Measurements from ENCODE around the gene ZNF638. TPM values are rescaled to one million over a fixed set of nuclear protein-coding genes. Genes with fewer than 3 reads are reported as not detected.

ZNF638 gene
- total RNA-seq, 1 experiment from 2014 or later: 108 TPM

DNA sequence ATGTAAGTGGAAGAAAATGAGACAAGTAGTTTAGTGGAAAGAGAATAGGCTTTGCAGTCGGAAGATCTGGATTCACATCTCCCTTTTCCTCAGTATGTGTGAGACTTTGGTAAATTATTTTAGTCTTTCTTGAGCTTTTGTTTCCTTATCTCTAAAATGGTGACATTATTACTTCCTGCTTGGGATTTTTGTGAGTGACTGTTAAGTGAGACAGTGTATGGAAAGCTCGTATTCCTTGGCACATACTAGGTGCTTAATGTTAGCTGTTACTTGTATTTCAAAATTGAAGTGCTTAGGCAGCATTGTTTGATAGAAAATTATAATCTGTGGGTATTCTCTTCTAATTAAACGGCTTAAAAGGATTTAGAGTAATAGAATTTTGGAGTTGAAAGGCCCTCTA is 2.0 kb downstream of the ZNF638 start:
- no peaks in the 10 kb centered on the region for H3K27me3 ChIP-seq (ENCODE audit: insufficient read depth, low read length)
- H3K4me1 ChIP-seq (ENCODE audit: control insufficient read depth in 1 of 2, insufficient read depth in 2 of 2, low read length in 2 of 2): peaks cover 0 to 18% of the 10 kb centered on the region in 2 experiments; a peak in 3 of 4 replicates
- H3K27ac ChIP-seq (ENCODE audit: low read depth, low read length): no peak overlapping the region
- DNase-seq (ENCODE audit: low read depth, low spot score): no peak
- H3K4me2 ChIP-seq (ENCODE audit: low read length): peak overlapping the region; percentile 70; the same call in 1 of the 2 replicates
- BruUV-seq (replicated peaks): no TSS peak
- no peaks in the 10 kb centered on the region for H3K36me3 ChIP-seq (ENCODE audit: control insufficient read depth in 1 of 2, insufficient read depth in 2 of 2, low read length in 2 of 2)
- no peak for ATAC-seq
- peaks cover 8% of the 10 kb centered on the region; the same call in 1 of the 2 replicates for H4K20me1 ChIP-seq (ENCODE audit: insufficient read depth)
- intact Hi-C loops (cut with micrococcal nuclease): loop anchor here (10.0 kb wide), 1 partner anchor 109 kb away; the partner anchor contains the start of gene PAIP2B
- no peak overlapping the region for H3K4me3 ChIP-seq (replicated peaks in 1 of 2; ENCODE audit: low read depth in 1 of 2, low read length in 2 of 2)
- POLR2A ChIA-PET: no interaction called here
- H3K9me3 ChIP-seq (ENCODE audit: control insufficient read depth in 1 of 2, insufficient read depth in 1 of 2, low read depth in 1 of 2, low read length in 2 of 2): no peaks in the 10 kb centered on the region
- TF ChIP-seq YY1 (IDR thresholded peaks at IDR 0.05; ENCODE audit: extremely low read depth, insufficient replicate concordance, low read depth, low read length): no peak
- no peak for TF ChIP-seq JUND (IDR thresholded peaks at IDR 0.05)
- TF ChIP-seq ELF1 (IDR thresholded peaks at IDR 0.05; ENCODE audit: borderline replicate concordance, low read depth): no peak
- TF ChIP-seq SP1 (IDR thresholded peaks at IDR 0.05; ENCODE audit: low read depth): no peak
- TF ChIP-seq ZFX (IDR thresholded peaks at IDR 0.05): no peak
- no peak for TF ChIP-seq SRF (IDR thresholded peaks at IDR 0.05; ENCODE audit: low read depth)
- no peak for TF ChIP-seq EZH2 (IDR thresholded peaks at IDR 0.05)
- TF ChIP-seq CEBPB (IDR thresholded peaks at IDR 0.05; ENCODE audit: low read depth): no peak
- no peak for TF ChIP-seq TCF7L2 (IDR thresholded peaks at IDR 0.05; ENCODE audit: borderline replicate concordance, extremely low read depth, insufficient read depth, insufficient read length)
- no peak overlapping the region for H3K9ac ChIP-seq (ENCODE audit: low read length)
- RAD21 ChIA-PET (ENCODE audit: low non-redundant PET in 1 of 2, low total read pairs in 2 of 2, uncharacterized antibody in 2 of 2, unreplicated experiment in 2 of 2): no interaction called here
- CTCF ChIA-PET: no interaction called here
- no peaks in the 10 kb centered on the region for H3K9me2 ChIP-seq (ENCODE audit: insufficient read depth)
- no peak overlapping the region for H2AFZ ChIP-seq (ENCODE audit: low read depth, low read length, poor library complexity, severe bottlenecking)
- peaks cover 79% of the 10 kb centered on the region for H3K79me2 ChIP-seq (ENCODE audit: insufficient read depth, low read length)

DNA sequence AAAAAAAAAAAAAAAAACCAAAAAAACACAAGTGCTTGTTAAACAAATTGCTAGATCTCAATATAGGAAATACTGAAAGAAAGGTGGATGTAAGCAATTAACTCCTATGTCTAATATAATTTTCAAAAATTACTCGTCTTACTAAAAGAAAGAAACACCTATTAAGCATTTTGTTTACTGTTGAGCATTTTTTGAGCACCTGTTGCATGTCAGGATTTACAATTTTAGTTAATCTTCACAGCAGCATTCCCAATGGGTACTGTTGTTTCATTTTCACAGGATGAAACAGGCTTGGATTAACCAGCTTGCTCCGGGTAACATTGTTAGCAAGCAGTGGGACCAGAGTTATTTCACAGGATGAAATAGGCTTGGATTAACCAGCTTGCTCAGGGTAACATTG is 4.8 kb downstream of the ZNF638 start:
- RAD21 ChIA-PET (ENCODE audit: low non-redundant PET in 1 of 2, low total read pairs in 2 of 2, uncharacterized antibody in 2 of 2, unreplicated experiment in 2 of 2): no interaction called here
- TF ChIP-seq ZNF274 (IDR thresholded peaks at IDR 0.05; ENCODE audit: low read depth, low read length) (no peak), EGR1 (IDR thresholded peaks at IDR 0.05; ENCODE audit: low read depth) (no peak), CBX3 (IDR thresholded peaks at IDR 0.05; ENCODE audit: low read depth) (no peak), EZH2phosphoT487 (IDR thresholded peaks at IDR 0.05; ENCODE audit: borderline replicate concordance) (no peak), JUND (IDR thresholded peaks at IDR 0.05) (no peak), SP1 (IDR thresholded peaks at IDR 0.05; ENCODE audit: low read depth) (no peak), SIN3A (IDR thresholded peaks at IDR 0.05; ENCODE audit: low read depth) (no peak), POLR2AphosphoS5 (IDR thresholded peaks at IDR 0.05; ENCODE audit: low read depth, low read length) (no peak), SRF (IDR thresholded peaks at IDR 0.05; ENCODE audit: low read depth) (no peak)
- TF ChIP-seq, protein P1, sequence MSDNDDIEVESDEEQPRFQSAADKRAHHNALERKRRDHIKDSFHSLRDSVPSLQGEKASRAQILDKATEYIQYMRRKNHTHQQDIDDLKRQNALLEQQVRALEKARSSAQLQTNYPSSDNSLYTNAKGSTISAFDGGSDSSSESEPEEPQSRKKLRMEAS (IDR thresholded peaks at IDR 0.05): no peak
- TF ChIP-seq, protein P2, sequence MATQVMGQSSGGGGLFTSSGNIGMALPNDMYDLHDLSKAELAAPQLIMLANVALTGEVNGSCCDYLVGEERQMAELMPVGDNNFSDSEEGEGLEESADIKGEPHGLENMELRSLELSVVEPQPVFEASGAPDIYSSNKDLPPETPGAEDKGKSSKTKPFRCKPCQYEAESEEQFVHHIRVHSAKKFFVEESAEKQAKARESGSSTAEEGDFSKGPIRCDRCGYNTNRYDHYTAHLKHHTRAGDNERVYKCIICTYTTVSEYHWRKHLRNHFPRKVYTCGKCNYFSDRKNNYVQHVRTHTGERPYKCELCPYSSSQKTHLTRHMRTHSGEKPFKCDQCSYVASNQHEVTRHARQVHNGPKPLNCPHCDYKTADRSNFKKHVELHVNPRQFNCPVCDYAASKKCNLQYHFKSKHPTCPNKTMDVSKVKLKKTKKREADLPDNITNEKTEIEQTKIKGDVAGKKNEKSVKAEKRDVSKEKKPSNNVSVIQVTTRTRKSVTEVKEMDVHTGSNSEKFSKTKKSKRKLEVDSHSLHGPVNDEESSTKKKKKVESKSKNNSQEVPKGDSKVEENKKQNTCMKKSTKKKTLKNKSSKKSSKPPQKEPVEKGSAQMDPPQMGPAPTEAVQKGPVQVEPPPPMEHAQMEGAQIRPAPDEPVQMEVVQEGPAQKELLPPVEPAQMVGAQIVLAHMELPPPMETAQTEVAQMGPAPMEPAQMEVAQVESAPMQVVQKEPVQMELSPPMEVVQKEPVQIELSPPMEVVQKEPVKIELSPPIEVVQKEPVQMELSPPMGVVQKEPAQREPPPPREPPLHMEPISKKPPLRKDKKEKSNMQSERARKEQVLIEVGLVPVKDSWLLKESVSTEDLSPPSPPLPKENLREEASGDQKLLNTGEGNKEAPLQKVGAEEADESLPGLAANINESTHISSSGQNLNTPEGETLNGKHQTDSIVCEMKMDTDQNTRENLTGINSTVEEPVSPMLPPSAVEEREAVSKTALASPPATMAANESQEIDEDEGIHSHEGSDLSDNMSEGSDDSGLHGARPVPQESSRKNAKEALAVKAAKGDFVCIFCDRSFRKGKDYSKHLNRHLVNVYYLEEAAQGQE (IDR thresholded peaks at IDR 0.05; ENCODE audit: low read depth): no peak

More for the DNA sequence above, 4.8 kb downstream of the ZNF638 start:
- DNase-seq (ENCODE audit: low read depth, low spot score): no peak
- Histone ChIP-seq H2AFZ (ENCODE audit: low read depth, low read length, poor library complexity, severe bottlenecking) (no peak overlapping the region), H3K36me3 (ENCODE audit: control insufficient read depth in 1 of 2, insufficient read depth in 2 of 2, low read length in 2 of 2) (no peaks in the 10 kb centered on the region), H3K79me2 (ENCODE audit: insufficient read depth, low read length) (peaks cover 98% of the 10 kb centered on the region), H4K20me1 (ENCODE audit: insufficient read depth) (peaks cover 28% of the 10 kb centered on the region; the same call in 1 of the 2 replicates), H3K9me3 (ENCODE audit: control insufficient read depth in 1 of 2, insufficient read depth in 1 of 2, low read depth in 1 of 2, low read length in 2 of 2) (no peaks in the 10 kb centered on the region), H3K4me1 (ENCODE audit: control insufficient read depth in 1 of 2, insufficient read depth in 2 of 2, low read length in 2 of 2) (peaks cover 0 to 10% of the 10 kb centered on the region in 2 experiments; a peak in 2 of 4 replicates), H3K27me3 (ENCODE audit: insufficient read depth, low read length) (no peaks in the 10 kb centered on the region), H3K9ac (ENCODE audit: low read length) (no peak overlapping the region), H3K9me2 (ENCODE audit: insufficient read depth) (no peaks in the 10 kb centered on the region), H3K4me2 (ENCODE audit: low read length) (no peak overlapping the region), H3K4me3 (replicated peaks in 1 of 2; ENCODE audit: low read depth in 1 of 2, low read length in 2 of 2) (no peak overlapping the region), H3K27ac (ENCODE audit: low read depth, low read length) (no peak overlapping the region)
- POLR2A ChIA-PET: no interaction called here
- ATAC-seq: no peak
- CTCF ChIA-PET: interaction anchor here (0.7 kb wide), 1 partner anchor 1552 kb away, joined by 3 read pairs; no protein-coding TSS in a partner anchor
- intact Hi-C loops (cut with micrococcal nuclease): loop anchor here (10.0 kb wide), 1 partner anchor 112 kb away; the partner anchor contains the start of gene PAIP2B
- no TSS peak for BruUV-seq (replicated peaks)
